AG04449 (cell line): ENCODE measurements around the gene TNRC18.

Experiments
- CTCF ChIA-PET: fragments of 350-600 bp; formaldehyde crosslinking; extraction: SDS; loops from one replicate; lab custom pipeline; 2021; ENCODE audit warnings: antibody characterized with exemption; lab: Yijun Ruan, JAX
- POLR2A ChIA-PET: fragments of 400-600, 350-600 bp; formaldehyde crosslinking; extraction: SDS; loops from one replicate; lab custom pipeline; 2020; ENCODE audit warnings: antibody characterized with exemption, inconsistent platforms; lab: Yijun Ruan, JAX
- DNase-seq: peaks from one replicate; pipeline ENCODE4 v3.0.0-alpha.2; 2010; ENCODE audit warnings: low read depth, low spot score
- H3K4me3 ChIP-seq: 2 replicates; pipeline ENCODE4 v1.5.1; 2011; ENCODE audit warnings: low read depth, mild to moderate bottlenecking, control low read depth, low read length
- TF ChIP-seq, protein P1 (sequence below): IDR thresholded peaks from one replicate; pipeline ENCODE4 v1.5.1; 2011; ENCODE audit warnings: mild to moderate bottlenecking, moderate library complexity, low read length, control low read depth, inconsistent platforms; ENCODE audit not compliant: insufficient read depth; ENCODE audit errors: missing control alignments

TNRC18 gene

DNA sequence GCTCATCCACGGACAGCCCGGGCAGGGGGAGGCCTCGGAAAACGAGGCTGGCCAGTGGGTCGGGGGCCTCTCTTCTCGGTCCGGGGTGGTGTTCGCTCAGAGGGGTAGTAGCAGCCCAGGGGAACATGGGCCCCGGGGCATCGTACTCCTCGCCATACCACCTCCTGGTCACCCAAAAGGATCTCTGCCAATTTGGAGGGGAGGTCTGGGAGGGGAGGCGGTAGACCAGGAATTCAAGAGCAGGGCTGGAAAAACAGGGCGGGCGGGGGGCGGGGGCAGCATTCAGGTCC, 73.5 kb downstream of the TNRC18 start:
- TF ChIP-seq, protein P1, sequence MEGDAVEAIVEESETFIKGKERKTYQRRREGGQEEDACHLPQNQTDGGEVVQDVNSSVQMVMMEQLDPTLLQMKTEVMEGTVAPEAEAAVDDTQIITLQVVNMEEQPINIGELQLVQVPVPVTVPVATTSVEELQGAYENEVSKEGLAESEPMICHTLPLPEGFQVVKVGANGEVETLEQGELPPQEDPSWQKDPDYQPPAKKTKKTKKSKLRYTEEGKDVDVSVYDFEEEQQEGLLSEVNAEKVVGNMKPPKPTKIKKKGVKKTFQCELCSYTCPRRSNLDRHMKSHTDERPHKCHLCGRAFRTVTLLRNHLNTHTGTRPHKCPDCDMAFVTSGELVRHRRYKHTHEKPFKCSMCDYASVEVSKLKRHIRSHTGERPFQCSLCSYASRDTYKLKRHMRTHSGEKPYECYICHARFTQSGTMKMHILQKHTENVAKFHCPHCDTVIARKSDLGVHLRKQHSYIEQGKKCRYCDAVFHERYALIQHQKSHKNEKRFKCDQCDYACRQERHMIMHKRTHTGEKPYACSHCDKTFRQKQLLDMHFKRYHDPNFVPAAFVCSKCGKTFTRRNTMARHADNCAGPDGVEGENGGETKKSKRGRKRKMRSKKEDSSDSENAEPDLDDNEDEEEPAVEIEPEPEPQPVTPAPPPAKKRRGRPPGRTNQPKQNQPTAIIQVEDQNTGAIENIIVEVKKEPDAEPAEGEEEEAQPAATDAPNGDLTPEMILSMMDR, result no peak
- POLR2A ChIA-PET, result no interaction called here

GRCh38 chr7:5349437-5350173, 74.0 kb downstream of the TNRC18 start:
- no peak for DNase-seq
- CTCF ChIA-PET, result interaction anchor here (1.2 to 1.6 kb wide), 3 partner anchors 11 to 16 kb away, joined by 3 to 4 read pairs (median 3); no protein-coding TSS in a partner anchor
- POLR2A ChIA-PET, result no interaction called here
- TF ChIP-seq, protein P1, result no peak
- no peak overlapping the region for H3K4me3 ChIP-seq

More for the DNA sequence above, 73.5 kb downstream of the TNRC18 start:
- no peak overlapping the region for H3K4me3 ChIP-seq
- CTCF ChIA-PET, result interaction anchor here (1.4 to 1.8 kb wide), 4 partner anchors 11 to 18 kb away, joined by 3 to 7 read pairs (median 4); no protein-coding TSS in a partner anchor
- DNase-seq, result no peak

DNA sequence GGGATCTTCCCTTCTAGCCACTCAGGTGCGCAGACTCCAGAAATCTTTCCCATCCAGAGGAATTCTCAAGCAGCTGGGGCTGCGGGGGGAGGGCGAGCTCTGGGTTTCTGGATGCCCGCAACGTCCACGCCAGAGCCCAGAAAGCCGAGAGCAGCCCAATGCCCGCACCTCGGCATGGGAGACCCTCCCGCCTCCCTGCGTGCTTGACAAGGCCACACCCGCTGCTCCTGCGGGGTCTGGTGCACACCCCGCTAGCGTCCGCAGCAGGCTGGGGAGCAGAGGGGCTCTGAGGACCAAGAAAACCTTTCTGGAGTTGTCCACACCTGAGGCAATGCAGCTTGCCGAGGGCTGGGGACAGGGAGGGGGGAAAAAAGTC, 74.6 kb downstream of the TNRC18 start:
- no peak for DNase-seq
- no peak overlapping the region for H3K4me3 ChIP-seq
- ChIA-PET CTCF (interaction anchor here (1.2 kb wide), 1 partner anchor 17 kb away, joined by 4 read pairs; no protein-coding TSS in a partner anchor), POLR2A (no interaction called here)
- TF ChIP-seq, protein P1, result no peak

GRCh38 chr7:5348134-5349004, 75.3 kb downstream of the TNRC18 start:
- no peak overlapping the region for H3K4me3 ChIP-seq
- ChIA-PET POLR2A (no interaction called here), CTCF (interaction anchor here (1.2 kb wide), 1 partner anchor 18 kb away, joined by 4 read pairs; no protein-coding TSS in a partner anchor)
- TF ChIP-seq, protein P1, result no peak
- no peak for DNase-seq

- TF ChIP-seq, protein P1, result no peak
- DNase-seq, result no peak
- POLR2A ChIA-PET, result no interaction called here
- H3K4me3 ChIP-seq, result no peak overlapping the region
- CTCF ChIA-PET, result interaction anchor here (1.3 to 1.4 kb wide), 2 partner anchors 19 to 20 kb away, joined by 4 to 5 read pairs; no protein-coding TSS in a partner anchor
Measured at GRCh38 chr7:5345671-5346070, 78.0 kb downstream of the TNRC18 start.

DNA sequence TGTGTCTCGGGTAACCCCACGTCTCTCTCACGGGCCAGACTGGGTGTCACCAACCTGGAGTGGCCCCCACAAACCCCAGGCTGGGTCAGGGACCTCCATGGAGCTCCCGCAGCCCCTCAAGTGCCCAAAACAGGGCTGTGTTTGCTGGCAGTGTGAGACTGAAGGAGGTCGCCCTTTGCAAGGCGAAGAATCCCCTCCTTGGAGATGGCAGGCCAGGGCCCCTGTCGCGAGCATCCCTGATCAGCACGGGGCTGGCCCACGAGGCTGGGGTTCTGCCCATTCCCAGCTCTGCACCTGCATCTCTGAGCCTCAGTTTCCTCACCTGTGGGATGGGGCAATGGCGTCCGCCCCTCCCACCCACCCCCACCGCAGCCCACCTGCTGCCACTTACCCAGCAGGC, 78.5 kb downstream of the TNRC18 start:
- CTCF ChIA-PET, result interaction anchor here (0.8 to 1.4 kb wide), 3 partner anchors 9 to 21 kb away, joined by 3 to 5 read pairs (median 4); no protein-coding TSS in a partner anchor

More for the DNA sequence above, 78.5 kb downstream of the TNRC18 start:
- POLR2A ChIA-PET, result no interaction called here
- DNase-seq, result no peak
- TF ChIP-seq, protein P1, result no peak
- no peak overlapping the region for H3K4me3 ChIP-seq
